ENCODE results near the gene ITCH.

DNA sequence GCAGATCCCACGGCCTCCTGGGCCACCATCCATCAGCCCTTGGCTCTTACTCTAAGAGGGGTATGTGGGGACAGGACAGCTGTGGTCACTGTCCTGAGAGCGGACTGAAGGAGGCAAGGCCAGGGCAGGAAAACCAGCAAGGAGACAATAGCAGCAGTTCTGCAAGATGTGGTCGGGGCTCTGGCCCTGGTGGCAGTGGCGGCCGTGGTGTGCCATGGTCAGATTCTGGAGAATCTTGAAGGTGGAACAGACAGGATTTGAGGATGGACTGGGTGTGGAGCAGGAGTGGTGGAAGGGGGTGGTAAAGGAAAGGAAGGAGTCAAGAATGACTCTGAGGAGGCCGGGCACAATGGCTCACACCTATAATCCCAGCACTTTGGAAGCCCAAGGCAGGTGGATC, 189.5 kb downstream of the ITCH start:
- TF ChIP-seq POLR2A (IDR thresholded peaks at IDR 0.05; ENCODE audit: low read depth, low read length), result no peak
- no peak for TF ChIP-seq POLR2AphosphoS5 (IDR thresholded peaks at IDR 0.05; ENCODE audit: low read depth, low read length)
- TF ChIP-seq TAF1 (IDR thresholded peaks at IDR 0.05; ENCODE audit: borderline replicate concordance, low read depth, low read length), result no peak
